Psoas muscle (tissue), 8 donors: ENCODE data around the gene LDAH. TPM values are rescaled to one million over a fixed set of nuclear protein-coding genes. Genes with fewer than 3 reads are reported as not detected.

ENCODE experiments used
- ATAC-seq, 4 donors: fragments of 200-7000 bp; cut with Tn5 transposase; one replicate each; pipeline ENCODE4 v1.9.1; 2020; ENCODE audit warnings: moderate library complexity in 3 of 4, mild to moderate bottlenecking in 2 of 4
- DNase-seq, 2 donors: peaks; one replicate each; pipeline ENCODE4 v3.0.0-alpha.2; 2020
- H3K27ac ChIP-seq: fragments of 200-600 bp; one replicate; pipeline ENCODE4 v1.8.0; 2022
- H3K27me3 ChIP-seq, 3 donors: fragments of 200-600 bp in 1 of 3; one replicate each; pipeline versions ENCODE4 v1.6.1 to v1.8.0; 2013 to 2022; ENCODE audit warnings: low read length in 2 of 3, mild to moderate bottlenecking in 2 of 3, moderate library complexity in 1 of 3; ENCODE audit not compliant: insufficient read depth in 3 of 3
- H3K36me3 ChIP-seq, 2 donors: fragments of 200-600 bp in 1 of 2; one replicate each; pipeline versions ENCODE4 v1.6.1 to v1.8.0; 2013 to 2022; ENCODE audit warnings: low read depth in 1 of 2, mild to moderate bottlenecking in 1 of 2, moderate library complexity in 1 of 2; ENCODE audit not compliant: insufficient read depth in 1 of 2
- H3K4me1 ChIP-seq: fragments of 200-600 bp; one replicate; pipeline ENCODE4 v1.8.0; 2022
- H3K4me3 ChIP-seq: fragments of 200-600 bp; one replicate; pipeline ENCODE4 v1.8.0; 2022; ENCODE audit warnings: mild to moderate bottlenecking
- H3K9me3 ChIP-seq: fragments of 200-600 bp; one replicate; pipeline ENCODE4 v1.8.0; 2022
- WGBS, 3 donors: extraction: QIAGEN DNeasy Blood & Tissue Kit; methylation state at CpG; one replicate each; pipeline versions ENCODE4 v1.1.6 to v1.1.7; 2013; 5-methylcytosine and 5-hydroxymethylcytosine counted together
- intact Hi-C, 2 donors: fragments of 100-400 bp; cut with DNase I; formaldehyde crosslinking; loops; one replicate each; pipeline versions ENCODE4 v1.11.0 to v1.14.2; 2022
- polyA plus RNA-seq, 3 donors: library from polyadenylated mRNA; stranded (reverse); fragments of 200-250 nt; gene quantifications; one replicate each; pipeline ENCODE4 v1.2.3, GENCODE V29; 2013
- total RNA-seq, 4 donors: library from RNA; stranded (reverse); fragmentation: NEBNext Ultra II Directional in 2 of 4; extraction: Animal tissue kit (Norgen Biotek cat#: 25700) in 2 of 4; gene quantifications; one replicate each; pipeline versions ENCODE4 v1.2.1 to v1.2.4, GENCODE V29; 2021 to 2023
- TF ChIP-seq, protein P1 (sequence below): fragments of 200-600 bp; IDR thresholded peaks from one replicate; pipeline ENCODE4 v1.8.0; 2022; ENCODE audit warnings: antibody characterized with exemption
- donor health status: healthy with polysubstance abuse.
- donor health status: DM: no; HTN: no; CAD: no; lungs with moderate emphysema.
- donor health status: Bipolar disorder and iron deficiency.
- donor health status: healthy.
- donor health status: DM: yes; HTN: yes; CAD: no.
- donor health status: DM: no; HTN: no; CAD: no.
- donor health status: DM: no; HTN: no; CAD: no.
- donor health status: DM: yes; HTN: yes; CAD: no.

LDAH gene
- total and polyA plus RNA-seq, 7 donors = 0.56 to 1.9 (median 1.6) TPM

DNA sequence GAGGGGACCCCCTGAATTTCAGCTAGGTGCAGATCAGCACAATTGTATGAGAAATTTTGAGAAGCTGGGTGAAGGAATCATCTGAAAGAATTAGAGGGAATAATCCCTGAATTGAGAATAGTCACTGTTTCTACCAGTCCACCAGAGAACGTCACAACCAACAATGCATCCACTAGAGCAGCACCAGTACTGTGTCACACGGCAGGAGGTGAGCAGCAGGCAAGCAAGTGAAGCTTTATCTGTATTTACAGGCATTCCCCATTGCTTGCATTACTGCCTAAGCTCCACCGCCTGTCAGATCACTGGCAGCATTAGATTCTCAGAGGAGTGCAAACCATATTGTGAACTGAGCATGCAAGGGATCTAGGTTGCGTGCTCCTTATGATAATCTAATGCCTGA is 115.3 kb downstream of the LDAH start:
- intact Hi-C loops = no loop called here
- Histone ChIP-seq H3K36me3 (no peaks in the 10 kb centered on the region), H3K27me3 (no peaks in the 10 kb centered on the region), H3K4me1 (no peaks in the 10 kb centered on the region), H3K9me3 (no peaks in the 10 kb centered on the region), H3K4me3 (no peak overlapping the region), H3K27ac (no peak overlapping the region)
- DNase-seq = no peak
- TF ChIP-seq, protein P1, sequence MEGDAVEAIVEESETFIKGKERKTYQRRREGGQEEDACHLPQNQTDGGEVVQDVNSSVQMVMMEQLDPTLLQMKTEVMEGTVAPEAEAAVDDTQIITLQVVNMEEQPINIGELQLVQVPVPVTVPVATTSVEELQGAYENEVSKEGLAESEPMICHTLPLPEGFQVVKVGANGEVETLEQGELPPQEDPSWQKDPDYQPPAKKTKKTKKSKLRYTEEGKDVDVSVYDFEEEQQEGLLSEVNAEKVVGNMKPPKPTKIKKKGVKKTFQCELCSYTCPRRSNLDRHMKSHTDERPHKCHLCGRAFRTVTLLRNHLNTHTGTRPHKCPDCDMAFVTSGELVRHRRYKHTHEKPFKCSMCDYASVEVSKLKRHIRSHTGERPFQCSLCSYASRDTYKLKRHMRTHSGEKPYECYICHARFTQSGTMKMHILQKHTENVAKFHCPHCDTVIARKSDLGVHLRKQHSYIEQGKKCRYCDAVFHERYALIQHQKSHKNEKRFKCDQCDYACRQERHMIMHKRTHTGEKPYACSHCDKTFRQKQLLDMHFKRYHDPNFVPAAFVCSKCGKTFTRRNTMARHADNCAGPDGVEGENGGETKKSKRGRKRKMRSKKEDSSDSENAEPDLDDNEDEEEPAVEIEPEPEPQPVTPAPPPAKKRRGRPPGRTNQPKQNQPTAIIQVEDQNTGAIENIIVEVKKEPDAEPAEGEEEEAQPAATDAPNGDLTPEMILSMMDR = no peak
- no peak for ATAC-seq
- 88 to 98% (median 93%) methylated on average over 4 of the region's 4 CpGs for WGBS, 3 donors

DNA sequence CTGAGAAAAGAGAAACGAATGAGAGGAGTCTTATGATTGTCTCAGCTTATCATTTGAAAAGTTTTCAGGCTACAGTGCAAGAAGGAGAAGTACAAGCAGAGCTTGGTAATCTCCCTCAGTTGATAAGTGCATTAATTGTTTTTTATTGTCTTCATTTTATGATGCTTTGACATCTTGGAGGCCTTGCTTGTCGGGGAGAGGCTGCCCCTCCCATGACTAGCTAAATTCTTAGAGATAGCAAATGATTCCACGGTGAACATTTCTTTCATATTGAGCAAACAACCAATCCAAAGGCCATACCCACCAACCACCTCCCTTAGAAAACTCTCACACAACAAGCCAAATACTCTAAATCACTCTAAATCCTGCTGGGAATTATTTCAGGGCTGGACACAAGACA is 116.1 kb downstream of the LDAH start:
- DNase-seq (no peak), ATAC-seq (no peak)
- TF ChIP-seq, protein P1 = no peak
- Histone ChIP-seq H3K27me3 (no peaks in the 10 kb centered on the region), H3K27ac (no peak overlapping the region), H3K36me3 (no peaks in the 10 kb centered on the region), H3K4me3 (no peak overlapping the region), H3K9me3 (no peaks in the 10 kb centered on the region), H3K4me1 (no peaks in the 10 kb centered on the region)
- intact Hi-C loops = no loop called here
- 91 to 96% (median 93%) methylated on average over 3 of the region's 3 CpGs for WGBS, 3 donors

DNA sequence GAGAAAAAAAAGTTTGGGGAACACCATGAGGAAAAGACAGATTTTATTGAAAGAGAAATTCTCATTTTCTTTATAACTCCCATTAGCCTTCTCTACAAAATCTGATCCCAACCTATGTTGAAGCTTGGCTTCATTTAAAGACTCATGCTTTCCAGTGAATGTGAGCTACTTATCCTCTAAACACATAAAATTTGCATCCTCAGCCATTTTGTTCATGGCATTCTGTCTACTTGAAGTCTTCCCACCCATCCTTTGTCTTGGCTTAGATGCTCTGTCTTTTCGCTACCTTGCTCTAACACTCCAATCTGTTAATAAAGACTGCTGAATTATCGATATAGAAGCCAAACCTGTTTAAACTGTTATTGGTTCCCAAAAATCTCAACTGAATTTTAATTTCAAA is 116.7 kb downstream of the LDAH start:
- WGBS, 3 donors = 97 to 100% (median 98%) methylated on average over 2 of the region's 2 CpGs
- Histone ChIP-seq H3K4me3 (no peak overlapping the region), H3K36me3 (no peaks in the 10 kb centered on the region), H3K9me3 (no peaks in the 10 kb centered on the region), H3K27me3 (no peaks in the 10 kb centered on the region), H3K4me1 (no peaks in the 10 kb centered on the region), H3K27ac (no peak overlapping the region)
- DNase-seq (no peak), ATAC-seq (no peak)
- intact Hi-C loops = no loop called here
- TF ChIP-seq, protein P1 = no peak

DNA sequence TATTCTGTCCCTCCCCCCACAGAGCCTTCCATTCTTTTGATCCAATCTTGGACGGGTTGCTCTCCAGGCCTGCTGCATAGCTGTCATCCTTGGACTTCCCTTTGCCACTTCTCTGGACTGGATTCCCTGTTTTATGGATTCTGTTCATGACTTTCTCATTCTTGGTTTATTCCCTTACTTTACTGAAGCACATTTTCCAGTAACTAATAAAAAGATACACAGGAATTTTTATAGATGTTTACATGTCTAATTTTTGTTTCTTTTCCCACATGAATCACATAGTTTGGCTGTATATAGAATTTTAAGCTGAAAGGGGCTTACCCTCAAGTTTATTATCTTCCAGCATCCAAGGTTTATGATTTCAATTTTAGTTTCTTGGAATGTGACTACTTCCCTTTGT is 118.0 kb downstream of the LDAH start:
- Histone ChIP-seq H3K27me3 (no peaks in the 10 kb centered on the region), H3K4me1 (no peaks in the 10 kb centered on the region), H3K4me3 (no peak overlapping the region), H3K27ac (no peak overlapping the region), H3K36me3 (no peaks in the 10 kb centered on the region), H3K9me3 (no peaks in the 10 kb centered on the region)
- TF ChIP-seq, protein P1 = no peak
- intact Hi-C loops = no loop called here
- DNase-seq (no peak), ATAC-seq (no peak)
- WGBS, 3 donors = 77 to 85% (median 81%) methylated on average over 1 of the region's 1 CpG

DNA sequence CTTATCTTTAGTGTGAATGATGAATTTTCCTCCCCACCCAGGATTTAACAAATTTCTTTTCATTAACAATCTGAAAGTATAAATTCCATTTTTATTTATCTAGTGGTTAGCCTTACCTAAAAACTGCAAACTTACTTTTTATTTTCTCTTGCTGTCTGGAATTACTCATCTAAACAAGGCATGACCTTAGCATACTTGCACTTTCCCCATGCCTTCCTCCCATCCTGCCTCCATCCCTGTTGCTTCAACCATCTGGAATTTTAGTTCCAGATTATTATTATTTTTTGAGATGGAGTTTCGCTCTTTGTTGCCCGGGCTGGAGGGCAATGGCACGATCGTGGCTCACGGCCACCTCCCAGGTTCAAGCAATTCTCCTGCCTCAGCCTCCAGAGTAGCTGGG is 120.3 kb downstream of the LDAH start:
- WGBS, 3 donors = 96 to 98% (median 97%) methylated on average over 5 of the region's 5 CpGs
- no peaks in the 10 kb centered on the region for H3K36me3 ChIP-seq
- no peaks in the 10 kb centered on the region for H3K4me1 ChIP-seq
- ATAC-seq (no peak), DNase-seq (no peak)
- H3K9me3 ChIP-seq = no peaks in the 10 kb centered on the region
- H3K4me3 ChIP-seq = no peak overlapping the region
- TF ChIP-seq, protein P1 = no peak
- H3K27ac ChIP-seq = no peak overlapping the region
- H3K27me3 ChIP-seq = no peaks in the 10 kb centered on the region
- intact Hi-C loops = no loop called here
